Measurements from ENCODE around the gene EIF2S2. TPM values are rescaled to one million over a fixed set of nuclear protein-coding genes. Genes with fewer than 3 reads are reported as not detected.
A peak's percentile ranks its signal among the peaks of the same experiment; 100 is the strongest.

EIF2S2 gene
- total RNA-seq, 1 donor from 2014 or later, result 49.0 TPM

DNA sequence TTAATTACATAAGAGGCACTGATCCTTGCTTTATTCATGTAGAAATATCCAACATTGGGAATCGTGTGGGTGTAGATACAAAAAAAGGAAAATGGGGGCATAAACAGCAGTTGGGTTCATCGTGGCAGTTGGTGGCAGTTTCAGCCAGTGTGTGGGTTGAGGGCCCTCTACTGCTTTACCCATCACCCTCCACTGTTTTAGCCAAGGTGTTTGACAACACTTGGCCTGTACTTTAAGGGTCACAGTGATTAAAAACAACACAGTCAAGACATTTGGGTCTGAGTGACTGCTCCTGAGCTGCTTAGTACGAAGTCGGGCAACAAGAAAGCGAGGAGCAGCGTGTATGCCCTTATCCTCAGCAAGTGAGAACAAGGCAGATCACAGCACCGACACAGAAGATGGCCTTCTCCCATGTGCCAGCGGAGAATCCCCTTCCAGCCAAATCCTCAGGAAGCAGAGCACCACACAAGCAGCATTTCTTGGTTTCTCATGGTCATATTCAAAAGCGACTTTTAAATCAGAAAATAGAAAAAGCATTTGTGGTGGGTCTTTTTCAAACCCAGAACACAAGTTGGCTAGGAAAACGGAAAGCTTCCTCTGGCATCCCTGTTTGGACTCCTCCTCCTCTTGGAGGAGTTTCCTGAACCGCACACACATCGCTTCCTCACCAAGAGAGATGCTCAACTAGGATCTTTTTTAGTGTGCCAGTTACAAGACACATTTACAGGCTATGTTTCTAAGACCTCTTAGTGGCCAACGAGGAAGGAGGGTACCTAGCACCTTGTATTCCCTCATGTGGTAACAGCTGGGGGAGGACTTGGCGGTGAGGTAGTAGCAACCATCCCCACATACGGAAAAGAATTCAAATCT lies 23.5 kb downstream of the EIF2S2 start:
- TF ChIP-seq, protein P1, sequence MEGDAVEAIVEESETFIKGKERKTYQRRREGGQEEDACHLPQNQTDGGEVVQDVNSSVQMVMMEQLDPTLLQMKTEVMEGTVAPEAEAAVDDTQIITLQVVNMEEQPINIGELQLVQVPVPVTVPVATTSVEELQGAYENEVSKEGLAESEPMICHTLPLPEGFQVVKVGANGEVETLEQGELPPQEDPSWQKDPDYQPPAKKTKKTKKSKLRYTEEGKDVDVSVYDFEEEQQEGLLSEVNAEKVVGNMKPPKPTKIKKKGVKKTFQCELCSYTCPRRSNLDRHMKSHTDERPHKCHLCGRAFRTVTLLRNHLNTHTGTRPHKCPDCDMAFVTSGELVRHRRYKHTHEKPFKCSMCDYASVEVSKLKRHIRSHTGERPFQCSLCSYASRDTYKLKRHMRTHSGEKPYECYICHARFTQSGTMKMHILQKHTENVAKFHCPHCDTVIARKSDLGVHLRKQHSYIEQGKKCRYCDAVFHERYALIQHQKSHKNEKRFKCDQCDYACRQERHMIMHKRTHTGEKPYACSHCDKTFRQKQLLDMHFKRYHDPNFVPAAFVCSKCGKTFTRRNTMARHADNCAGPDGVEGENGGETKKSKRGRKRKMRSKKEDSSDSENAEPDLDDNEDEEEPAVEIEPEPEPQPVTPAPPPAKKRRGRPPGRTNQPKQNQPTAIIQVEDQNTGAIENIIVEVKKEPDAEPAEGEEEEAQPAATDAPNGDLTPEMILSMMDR (IDR thresholded peaks at IDR 0.05; ENCODE audit: partially characterized antibody, unreplicated experiment), result no peak
- H3K9me3 Mint-ChIP-seq (ENCODE audit: unreplicated experiment), result peaks cover 9% of the 10 kb centered on the region
- H3K36me3 Mint-ChIP-seq (ENCODE audit: unreplicated experiment), result peaks cover 13% of the 10 kb centered on the region
- peaks cover 8% of the 10 kb centered on the region for H3K4me1 Mint-ChIP-seq (ENCODE audit: low read depth, unreplicated experiment)
- H3K27me3 Mint-ChIP-seq (ENCODE audit: unreplicated experiment), result peaks cover 14% of the 10 kb centered on the region
- no peak overlapping the region for H3K4me3 Mint-ChIP-seq (ENCODE audit: unreplicated experiment)
- no peak overlapping the region for H3K27ac Mint-ChIP-seq (ENCODE audit: unreplicated experiment)
- no peak for DNase-seq

DNA sequence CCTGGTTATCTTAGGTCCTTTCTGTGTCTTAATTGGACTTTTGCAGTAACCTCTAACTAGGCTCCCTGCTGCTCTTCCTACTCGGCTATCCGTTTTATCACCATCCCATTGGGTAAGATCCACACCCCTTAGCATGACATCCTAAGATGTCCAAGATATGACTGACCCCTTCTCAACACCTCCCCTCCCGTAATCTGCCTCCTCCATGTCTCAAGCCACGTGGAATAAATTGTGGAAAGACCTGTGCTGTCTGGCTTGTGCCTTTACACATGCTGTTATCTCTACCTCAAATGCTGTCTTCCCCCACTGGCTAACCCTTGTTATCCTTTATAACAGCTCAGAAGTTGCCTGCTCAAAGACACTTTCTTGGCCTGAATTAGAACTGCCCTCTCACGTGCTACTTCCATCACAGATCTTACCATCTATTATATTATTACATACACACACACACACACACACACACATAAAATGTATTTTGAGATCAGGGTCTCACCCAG lies 26.5 kb downstream of the EIF2S2 start:
- H3K9me3 Mint-ChIP-seq (ENCODE audit: unreplicated experiment), result peaks cover 7% of the 10 kb centered on the region
- DNase-seq, result no peak
- H3K27ac Mint-ChIP-seq (ENCODE audit: unreplicated experiment), result peak overlapping the region; percentile 69

DNA sequence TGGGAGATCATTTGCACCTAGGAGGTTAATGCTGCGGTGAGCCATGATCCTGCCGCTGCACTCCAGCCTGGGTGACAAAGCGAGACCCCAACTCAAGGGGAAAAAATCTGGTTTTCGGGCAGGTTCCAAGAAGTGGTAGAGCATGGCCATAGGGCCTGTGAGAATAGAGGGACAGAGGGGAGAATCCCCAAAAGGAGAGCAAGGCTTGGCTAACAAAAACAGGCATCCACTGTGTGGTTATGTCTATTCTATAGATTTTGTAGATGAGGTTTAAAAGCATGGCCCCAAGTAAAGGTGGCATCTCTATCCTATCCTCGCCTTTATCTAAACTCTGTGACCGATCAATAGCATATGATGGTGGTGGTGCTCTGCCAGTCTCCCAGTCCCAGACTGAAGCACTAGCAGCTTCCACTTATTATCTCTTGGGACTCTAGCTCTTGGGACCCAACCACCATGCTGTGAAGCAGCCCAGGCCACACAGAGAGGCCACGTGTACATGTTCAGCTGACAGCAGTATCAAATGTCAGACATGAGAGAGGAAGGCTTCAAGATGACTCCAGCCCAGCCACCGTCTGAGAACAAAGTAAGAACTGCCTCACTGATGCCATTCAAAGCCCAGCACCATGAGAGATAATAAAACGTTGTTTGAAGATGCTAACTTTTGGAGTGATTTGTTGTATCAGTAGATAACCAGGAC lies 27.7 kb downstream of the EIF2S2 start:
- TF ChIP-seq, protein P1 (IDR thresholded peaks at IDR 0.05; ENCODE audit: partially characterized antibody, unreplicated experiment), result no peak
- H3K9me3 Mint-ChIP-seq (ENCODE audit: unreplicated experiment), result peaks cover 7% of the 10 kb centered on the region
- peaks cover 14% of the 10 kb centered on the region for H3K27me3 Mint-ChIP-seq (ENCODE audit: unreplicated experiment)
- peaks cover 8% of the 10 kb centered on the region for H3K4me1 Mint-ChIP-seq (ENCODE audit: low read depth, unreplicated experiment)
- H3K4me3 Mint-ChIP-seq (ENCODE audit: unreplicated experiment), result no peak overlapping the region
- DNase-seq, result no peak
- H3K36me3 Mint-ChIP-seq (ENCODE audit: unreplicated experiment), result peaks cover 21% of the 10 kb centered on the region
- H3K27ac Mint-ChIP-seq (ENCODE audit: unreplicated experiment), result peak overlapping the region; percentile 62

More for the DNA sequence above, 26.5 kb downstream of the EIF2S2 start:
- TF ChIP-seq, protein P1 (IDR thresholded peaks at IDR 0.05; ENCODE audit: partially characterized antibody, unreplicated experiment), result no peak
- H3K4me3 Mint-ChIP-seq (ENCODE audit: unreplicated experiment), result peak overlapping the region; percentile 1
- peaks cover 8% of the 10 kb centered on the region for H3K4me1 Mint-ChIP-seq (ENCODE audit: low read depth, unreplicated experiment)
- peaks cover 14% of the 10 kb centered on the region for H3K27me3 Mint-ChIP-seq (ENCODE audit: unreplicated experiment)
- peaks cover 21% of the 10 kb centered on the region for H3K36me3 Mint-ChIP-seq (ENCODE audit: unreplicated experiment)

DNA sequence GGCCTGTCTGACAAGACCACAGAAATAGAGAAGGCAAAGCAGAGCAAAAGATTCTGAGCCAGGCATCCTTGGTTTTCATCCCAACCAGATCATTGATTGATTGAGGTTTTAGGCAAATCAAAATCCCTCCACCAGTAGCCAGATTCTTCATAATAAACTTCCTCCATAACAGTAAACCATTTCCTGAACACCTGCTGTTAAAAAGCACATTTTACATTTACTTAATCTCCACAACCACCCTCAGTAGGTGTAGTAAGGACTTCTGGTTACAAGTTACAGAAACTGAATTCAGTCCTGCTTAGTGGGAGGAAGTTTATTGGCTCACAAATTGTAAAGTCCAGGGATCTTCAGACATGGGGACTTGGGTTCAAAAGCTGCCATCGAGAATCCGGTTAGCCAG lies 28.3 kb downstream of the EIF2S2 start:
- Mint-ChIP-seq H3K36me3 (ENCODE audit: unreplicated experiment) (peaks cover 21% of the 10 kb centered on the region), H3K4me1 (ENCODE audit: low read depth, unreplicated experiment) (peaks cover 8% of the 10 kb centered on the region), H3K4me3 (ENCODE audit: unreplicated experiment) (no peak overlapping the region)

More for the DNA sequence above, 28.3 kb downstream of the EIF2S2 start:
- TF ChIP-seq, protein P1 (IDR thresholded peaks at IDR 0.05; ENCODE audit: partially characterized antibody, unreplicated experiment), result no peak
- Mint-ChIP-seq H3K27ac (ENCODE audit: unreplicated experiment) (peak overlapping the region; percentile 55), H3K9me3 (ENCODE audit: unreplicated experiment) (peaks cover 7% of the 10 kb centered on the region), H3K27me3 (ENCODE audit: unreplicated experiment) (peaks cover 15% of the 10 kb centered on the region)
- no peak for DNase-seq
